Activated CD4-positive, alpha-beta T cell treated with anti-CD3 and anti-CD28 coated beads, Interleukin-2, amount 50 U/mL, for 24 hours (primary cell): ENCODE data around the gene ZBTB49.
A peak's percentile ranks its signal among the peaks of the same experiment; 100 is the strongest.
"Not testable (repeated sequence)": the region's sequence is repeated elsewhere in the genome, so short reads cannot be mapped to it uniquely, and the experiment has no call there.

ENCODE experiments used
- DNase-seq, 2 donors: peaks; one replicate each; pipeline ENCODE4 v3.0.0-alpha.2; 2020; ENCODE audit warnings: low read depth in 1 of 2, low spot score in 1 of 2

ZBTB49 gene

GRCh38 chr4:4323705-4324534 lies 33.9 kb downstream of the ZBTB49 start:
- DNase-seq, result no peak

- DNase-seq, result no peak
Observed at GRCh38 chr4:4325321-4325720, 35.3 kb downstream of the ZBTB49 start.

GRCh38 chr4:4326166-4326565 lies 36.1 kb downstream of the ZBTB49 start:
- DNase-seq, result no peak

GRCh38 chr4:4327652-4328121 lies 37.6 kb downstream of the ZBTB49 start:
- no peak for DNase-seq

- DNase-seq, result no peak
Observed at GRCh38 chr4:4328206-4328605, 38.2 kb downstream of the ZBTB49 start.

- no peak for DNase-seq
Observed at GRCh38 chr4:4328840-4329239, 38.8 kb downstream of the ZBTB49 start.

DNA sequence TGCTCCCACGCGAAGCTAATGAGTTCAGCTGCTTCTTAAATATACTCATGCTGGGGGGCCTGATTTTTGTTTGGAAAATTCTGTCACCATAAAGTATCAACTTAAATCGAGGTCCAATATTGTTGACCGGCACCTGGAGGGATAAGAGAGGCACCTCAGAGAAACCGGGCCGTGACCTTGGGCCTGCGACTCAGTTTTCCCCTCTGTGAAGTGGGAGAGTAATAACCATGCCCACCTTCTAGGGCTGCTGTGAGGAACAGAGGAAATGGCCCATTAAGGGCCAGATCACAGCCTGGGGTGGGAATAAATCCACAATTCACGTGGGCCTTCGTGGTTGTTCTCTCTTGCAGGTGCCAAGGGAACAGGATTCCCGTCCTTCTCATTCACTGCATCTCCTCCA lies 39.4 kb downstream of the ZBTB49 start:
- DNase-seq, result no peak

GRCh38 chr4:4330794-4331193 lies 40.7 kb downstream of the ZBTB49 start:
- DNase-seq, result no peak

DNA sequence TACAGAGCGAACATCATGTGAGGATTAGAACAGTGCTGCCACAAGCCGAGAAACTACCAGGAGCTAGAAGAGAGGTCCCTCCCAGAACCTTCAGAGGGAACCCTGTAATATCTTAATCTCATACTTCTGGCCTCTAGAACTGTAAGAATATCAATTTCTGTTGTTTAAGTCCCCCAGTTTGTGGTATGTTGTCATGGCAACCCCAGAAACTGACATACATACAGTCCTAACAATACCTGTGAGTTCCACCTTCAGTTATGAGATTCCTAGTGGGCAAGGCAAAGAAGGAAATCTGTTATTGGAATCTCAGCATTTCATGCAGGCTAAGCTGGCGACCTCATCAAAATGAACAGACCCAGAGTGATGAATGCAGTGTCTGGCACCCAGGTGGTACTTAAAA lies 42.5 kb downstream of the ZBTB49 start:
- no peak for DNase-seq

DNA sequence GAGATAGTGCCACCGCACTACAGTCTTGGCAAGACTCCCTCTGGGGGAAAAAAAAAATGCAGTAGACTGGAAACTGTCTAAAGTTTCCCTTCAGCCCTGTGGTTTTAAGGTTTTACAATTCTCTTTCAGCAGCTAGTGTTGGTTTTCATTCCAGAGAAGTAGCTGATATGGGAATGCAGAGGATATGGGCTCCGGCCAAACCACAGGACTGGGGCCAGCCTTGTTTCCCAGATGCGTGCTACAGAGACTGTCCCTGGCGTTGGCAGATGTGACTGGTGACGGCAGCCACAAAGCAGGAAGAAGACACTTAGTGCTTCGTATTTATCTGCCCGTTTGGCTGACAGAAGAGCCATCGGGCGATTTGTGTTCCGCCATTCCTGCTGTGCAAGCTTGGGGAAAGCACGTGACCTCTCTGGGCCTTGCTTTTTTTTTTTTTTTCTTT lies 43.2 kb downstream of the ZBTB49 start:
- no peak for DNase-seq

DNA sequence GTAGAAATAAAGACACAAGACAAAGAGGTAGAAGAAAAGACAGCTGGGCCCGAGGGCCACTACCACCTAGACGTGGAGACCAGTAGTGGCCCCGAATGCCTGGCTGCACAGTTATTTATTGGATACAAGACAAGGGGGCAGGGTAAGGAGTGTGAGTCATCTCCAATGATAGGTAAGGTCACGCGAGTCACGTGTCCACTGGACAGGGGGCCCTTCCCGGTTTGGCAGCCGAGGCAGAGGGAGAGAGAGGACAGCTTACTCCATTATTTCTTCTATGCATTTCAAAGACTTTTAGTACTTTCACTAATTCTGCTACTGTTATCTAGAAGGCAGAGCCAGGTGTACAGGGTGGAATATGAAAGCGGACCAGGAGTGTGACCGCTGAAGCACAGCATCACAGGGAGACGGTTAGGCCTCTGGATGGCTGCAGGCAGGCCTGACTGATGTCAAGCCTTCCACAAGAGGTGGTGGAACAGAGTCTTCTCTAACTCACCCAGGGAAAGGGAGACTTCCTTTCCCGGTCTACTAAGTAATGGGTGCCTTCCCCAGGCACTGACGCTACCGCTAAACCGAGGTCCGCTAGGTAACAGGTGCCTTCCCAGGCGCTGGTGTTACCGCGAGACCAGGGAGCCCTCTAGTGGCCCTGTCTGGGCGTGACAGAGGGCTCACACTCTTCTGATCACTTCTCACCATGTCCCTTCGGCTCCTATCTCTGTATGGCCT lies 44.9 kb downstream of the ZBTB49 start:
- peak; percentile 39 to 57 for DNase-seq

- DNase-seq, result no peak
Observed at GRCh38 chr4:4338210-4339001, 48.4 kb downstream of the ZBTB49 start.

DNA sequence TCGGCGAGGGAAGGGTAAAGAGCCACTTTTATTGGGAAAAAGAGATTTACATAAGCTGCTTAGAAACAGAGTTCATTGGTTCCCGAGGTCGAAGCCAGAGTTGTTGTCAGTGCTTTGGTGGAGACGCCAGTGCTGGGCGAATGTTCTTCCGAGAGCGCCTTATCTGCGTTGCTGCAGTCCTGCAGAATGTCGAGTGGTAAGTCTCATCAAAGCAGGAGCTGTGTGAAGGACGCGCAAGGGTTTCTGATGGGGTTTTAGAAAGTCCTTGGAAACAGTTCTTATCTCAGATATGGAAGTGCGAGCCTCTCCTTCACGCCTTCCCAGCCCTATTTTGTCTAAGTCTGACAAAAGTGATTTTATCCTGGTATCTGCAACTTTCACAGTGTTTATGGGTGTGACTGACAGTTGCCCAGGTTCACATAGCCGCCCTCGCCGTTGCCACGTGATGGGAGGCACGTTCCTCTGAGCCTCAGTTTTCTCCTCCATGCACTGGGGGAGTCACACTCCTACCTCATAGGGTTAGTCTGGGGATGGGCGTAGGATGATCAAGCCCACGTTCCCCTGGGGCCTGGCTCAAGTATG lies 49.5 kb downstream of the ZBTB49 start:
- DNase-seq, result no peak

GRCh38 chr4:4341861-4342650 lies 52.0 kb downstream of the ZBTB49 start:
- no peak for DNase-seq

DNA sequence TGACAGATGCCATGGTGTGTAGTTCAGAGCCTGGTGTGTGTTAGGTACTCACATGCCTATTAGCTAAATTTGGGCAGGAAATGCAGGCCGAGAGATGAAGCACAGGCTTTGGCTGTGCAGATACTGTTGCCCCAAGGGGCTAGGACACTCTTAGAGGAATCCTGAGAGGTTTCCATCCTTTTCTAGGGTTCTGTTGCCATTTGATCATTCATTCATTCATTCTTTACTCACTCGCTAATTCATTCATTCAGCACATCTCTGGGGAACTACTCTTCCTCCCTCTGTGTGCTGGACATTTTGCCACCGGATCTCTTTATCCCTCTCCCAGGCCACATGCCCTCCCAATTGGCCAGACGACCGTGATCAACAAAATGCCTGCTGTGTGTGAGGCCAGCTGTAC lies 53.0 kb downstream of the ZBTB49 start:
- DNase-seq, result no peak

DNA sequence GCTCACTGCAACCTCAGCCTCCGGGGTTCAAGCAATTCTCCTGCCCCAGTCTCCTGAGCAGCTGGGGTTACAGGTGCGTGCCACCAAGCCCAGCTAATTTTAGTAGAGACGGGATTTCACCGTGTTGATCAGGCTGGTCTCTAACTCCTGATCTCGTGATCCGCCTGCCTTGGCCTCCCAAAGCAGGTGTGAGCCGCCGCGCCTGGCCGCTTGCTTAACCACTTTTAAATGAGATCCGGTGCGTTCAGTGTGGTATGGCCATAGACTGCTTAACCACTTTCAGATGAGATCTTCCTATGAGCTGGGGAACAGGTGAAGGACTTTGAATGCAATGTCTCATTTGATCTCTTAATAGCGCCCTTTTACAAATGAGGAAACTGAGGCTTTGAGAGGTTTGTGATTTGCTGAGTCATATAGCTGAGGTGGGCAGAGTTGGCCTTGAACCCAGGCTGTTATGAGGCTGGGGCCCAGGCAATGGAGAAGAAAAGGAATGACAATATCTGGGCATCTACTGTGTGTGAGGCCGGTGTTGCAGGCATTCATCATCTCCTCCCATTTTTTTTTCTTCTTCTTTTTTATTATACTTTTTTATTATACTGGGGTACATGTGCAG lies 55.0 kb downstream of the ZBTB49 start:
- DNase-seq, result no peak

DNA sequence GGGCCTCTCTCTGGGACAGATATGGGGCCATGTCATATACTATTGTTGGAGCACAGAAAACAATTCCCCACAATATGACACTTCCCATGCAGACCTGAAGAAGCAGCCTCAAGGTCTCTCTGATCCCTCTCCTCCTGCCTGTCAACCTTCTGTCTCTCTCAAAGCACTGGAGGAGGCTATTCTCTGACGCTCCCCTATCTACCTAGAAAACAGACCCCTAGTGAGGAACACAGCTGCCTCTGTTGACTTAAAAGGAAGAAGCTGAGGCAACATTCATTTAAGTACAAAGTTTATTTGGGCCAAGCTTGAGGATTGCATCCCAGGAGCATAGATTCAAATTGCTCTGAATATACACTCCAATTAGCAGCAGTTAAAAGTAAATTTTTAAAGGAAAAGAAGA lies 57.5 kb downstream of the ZBTB49 start:
- DNase-seq, result no peak

DNA sequence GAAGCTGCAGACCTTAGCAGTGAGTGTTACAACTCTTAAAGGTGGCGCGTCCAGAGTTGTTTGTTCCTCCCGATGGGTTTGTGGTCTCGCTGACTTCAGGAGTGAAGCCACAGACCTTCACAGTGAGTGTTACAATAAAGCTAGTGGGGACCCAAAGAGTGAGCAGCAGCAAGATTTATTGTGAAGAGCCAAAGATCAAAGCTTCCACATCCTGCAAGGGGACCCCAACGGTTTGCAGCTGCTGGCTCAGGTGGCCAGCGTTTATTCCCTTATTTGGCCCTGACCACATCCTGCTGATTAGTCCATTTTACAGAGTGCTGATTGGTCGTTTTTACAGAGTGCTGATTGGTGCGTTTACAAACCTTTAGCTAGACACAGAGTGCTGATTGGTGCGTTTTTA lies 58.5 kb downstream of the ZBTB49 start:
- DNase-seq, result not testable (repeated sequence)

- DNase-seq, result no peak
Observed at GRCh38 chr4:4349867-4350266, 59.8 kb downstream of the ZBTB49 start.

GRCh38 chr4:4350909-4351308 lies 60.9 kb downstream of the ZBTB49 start:
- DNase-seq, result no peak
